Measurements from ENCODE around the gene FAM72D.
"Not testable (repeated sequence)": the region's sequence is repeated elsewhere in the genome, so short reads cannot be mapped to it uniquely, and the experiment has no call there.

FAM72D gene

GRCh38 chr1:145146308-145146707 is 50.5 kb downstream of the FAM72D start:
- not testable (repeated sequence) for DNase-seq (ENCODE audit: low read depth in 3 of 3)

DNA sequence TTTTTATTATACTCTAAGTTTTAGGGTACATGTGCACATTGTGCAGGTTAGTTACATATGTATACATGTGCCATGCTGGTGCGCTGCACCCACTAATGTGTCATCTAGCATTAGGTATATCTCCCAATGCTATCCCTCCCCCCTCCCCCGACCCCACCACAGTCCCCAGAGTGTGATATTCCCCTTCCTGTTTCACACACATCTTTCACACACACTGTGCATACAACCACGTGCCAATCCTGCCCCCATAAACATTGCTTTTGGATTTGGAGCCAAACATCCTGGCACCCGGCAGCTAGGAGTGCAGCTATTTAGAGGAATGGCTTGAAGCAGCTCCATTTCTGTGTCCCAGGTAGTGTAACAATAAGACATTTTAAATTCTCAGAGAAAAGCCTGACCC is 51.4 kb downstream of the FAM72D start:
- not testable (repeated sequence) for DNase-seq (ENCODE audit: low read depth in 3 of 3)

GRCh38 chr1:145155421-145155820 is 59.6 kb downstream of the FAM72D start:
- DNase-seq (ENCODE audit: low read depth in 3 of 3): not testable (repeated sequence)

- DNase-seq (ENCODE audit: low read depth in 3 of 3): not testable (repeated sequence)
Measured at GRCh38 chr1:145155873-145156272, 60.1 kb downstream of the FAM72D start.

DNA sequence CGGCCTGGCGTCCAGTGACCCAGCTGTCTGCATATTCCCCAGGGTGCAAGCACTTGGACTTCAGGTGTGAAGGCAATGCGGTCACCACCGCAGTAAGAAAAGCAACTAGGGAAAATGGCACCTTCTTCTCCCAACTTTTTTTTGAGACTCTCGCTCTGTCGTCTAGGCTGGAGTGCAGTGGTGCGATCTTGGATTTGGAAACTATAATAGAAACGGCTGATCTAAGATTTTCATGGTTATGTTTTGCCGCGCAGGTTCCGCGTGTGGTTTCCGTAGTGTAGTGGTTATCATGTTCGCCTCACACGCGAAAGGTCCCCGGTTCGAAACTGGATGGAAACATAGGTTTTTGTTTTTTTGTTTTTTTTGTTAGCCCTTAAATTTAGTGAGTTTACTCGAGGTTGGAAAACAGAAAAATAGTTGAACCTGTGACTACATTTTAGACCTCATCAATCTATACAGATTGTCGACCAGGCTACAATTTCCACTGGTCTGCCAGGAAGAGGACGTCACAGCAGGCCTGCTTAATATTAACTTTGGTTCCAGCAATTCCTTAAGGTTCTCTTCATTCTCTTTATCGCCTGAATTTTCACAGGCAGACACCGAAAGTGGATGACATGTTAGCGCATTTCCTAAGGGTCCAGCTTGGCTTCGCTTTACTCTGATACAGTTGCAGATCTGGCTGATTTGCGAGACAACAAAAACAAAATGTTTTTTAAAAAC is 61.3 kb downstream of the FAM72D start:
- peak; percentile 15 to 34 (median 22) for DNase-seq (ENCODE audit: low read depth in 3 of 3)

DNA sequence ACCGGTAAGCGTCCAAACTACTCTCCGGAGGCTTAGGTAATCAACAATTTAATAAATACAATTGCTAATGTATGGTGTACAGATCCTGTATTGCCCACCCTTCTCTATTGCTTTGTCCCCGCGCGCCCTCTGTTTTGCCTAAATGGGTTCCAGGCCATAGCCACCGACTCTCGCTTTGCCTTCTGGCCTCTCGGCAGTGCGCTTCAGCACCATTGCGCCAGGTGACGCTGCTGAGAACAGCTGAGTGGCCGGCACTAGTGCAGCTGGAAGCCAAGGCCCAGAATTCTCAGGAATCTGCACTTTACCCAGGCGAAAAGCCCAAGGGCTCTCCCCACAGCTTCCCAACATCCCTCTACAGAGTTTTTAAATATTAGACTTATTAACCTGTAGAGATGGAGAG is 61.9 kb downstream of the FAM72D start:
- not testable (repeated sequence) for DNase-seq (ENCODE audit: low read depth in 3 of 3)

DNA sequence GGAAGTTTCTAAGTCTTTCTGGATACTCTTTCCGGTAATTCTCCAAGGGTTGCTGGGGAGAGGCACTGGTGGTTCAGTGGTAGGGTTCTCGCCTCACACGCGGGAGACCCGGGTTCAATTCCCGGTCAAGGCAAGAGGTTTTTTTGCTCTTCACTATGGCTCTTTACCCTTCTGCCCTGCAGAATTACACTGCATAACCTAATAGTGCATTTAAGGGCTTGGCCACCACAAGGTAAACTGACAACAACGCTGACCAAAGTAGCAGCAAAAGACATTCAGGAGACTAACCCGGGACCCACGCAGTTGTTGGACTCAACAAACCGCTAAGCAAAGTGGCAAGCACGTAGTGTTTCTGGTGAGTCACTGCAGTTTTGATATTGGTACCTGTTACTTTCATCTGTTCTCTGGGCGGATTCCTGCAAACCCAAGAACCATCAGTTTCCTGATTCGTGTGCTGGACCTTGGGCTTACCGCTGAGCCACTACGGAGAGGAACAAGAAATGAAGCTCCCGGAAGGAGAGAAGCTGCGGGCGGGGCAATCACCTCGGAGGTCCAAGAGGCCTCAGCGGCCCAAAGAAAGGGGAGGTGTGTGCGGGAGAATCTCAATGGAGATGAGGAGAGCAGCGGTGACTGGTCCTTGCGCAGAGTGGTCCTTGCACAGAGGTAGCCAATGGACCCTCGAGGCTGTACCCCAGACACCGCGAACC is 65.4 kb downstream of the FAM72D start:
- DNase-seq (ENCODE audit: low read depth in 3 of 3): not testable (repeated sequence)

All from stimulated activated CD4-positive, alpha-beta T cell treated with anti-CD3 and anti-CD28 coated beads, TNF-alpha, amount 100 ng/mL, for 48 hours (primary cell).